Measurements from ENCODE around the gene ISL2.
A peak's percentile ranks its signal among the peaks of the same experiment; 100 is the strongest.
"Not testable (repeated sequence)": the region's sequence is repeated elsewhere in the genome, so short reads cannot be mapped to it uniquely, and the experiment has no call there.

The ISL2 gene

DNA sequence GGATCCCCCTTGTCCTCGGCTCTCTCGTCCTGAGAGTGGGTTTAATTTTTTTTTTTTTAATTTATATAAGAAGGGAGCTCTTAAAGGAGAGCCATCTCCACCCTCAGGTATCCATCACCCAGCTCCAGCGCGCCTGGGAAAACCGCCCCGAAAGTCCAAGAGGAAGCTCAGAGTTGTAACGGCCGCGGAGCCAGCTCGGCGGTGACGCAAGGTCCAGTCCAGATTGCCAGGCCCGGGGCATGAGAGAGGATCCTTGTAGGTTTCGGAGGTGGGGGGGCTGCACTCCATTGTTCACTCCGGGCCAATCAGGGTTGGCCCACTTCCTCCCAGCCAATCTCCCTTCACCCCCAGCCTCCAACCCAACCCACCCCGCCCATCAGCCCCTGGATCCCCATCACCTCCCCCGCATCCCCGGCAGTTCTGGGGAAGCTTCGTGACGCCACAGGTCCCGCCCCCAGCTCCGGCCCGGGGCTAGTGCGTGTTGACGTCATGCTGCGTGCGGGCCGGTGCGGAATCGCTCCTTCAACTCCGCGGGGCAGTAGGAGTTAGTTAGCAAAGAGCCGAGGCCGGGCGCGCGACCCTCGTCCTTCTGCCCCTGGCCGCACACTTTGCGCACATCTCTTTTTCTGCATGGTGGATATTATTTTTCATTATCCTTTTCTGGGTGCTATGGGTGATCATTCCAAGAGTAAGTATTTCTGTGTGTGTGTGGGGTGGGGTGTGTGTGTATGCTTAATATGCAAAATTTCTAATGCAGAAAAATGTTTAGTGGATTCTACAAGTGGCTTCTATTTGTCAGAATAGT lies at the start of gene ISL2:
Gene ISL2 (plus strand): TSS at position 520 of the 805 bp plus-strand sequence. CDS start 111 bp downstream, at position 631.
- DNase-seq: peak; percentile 52

DNA sequence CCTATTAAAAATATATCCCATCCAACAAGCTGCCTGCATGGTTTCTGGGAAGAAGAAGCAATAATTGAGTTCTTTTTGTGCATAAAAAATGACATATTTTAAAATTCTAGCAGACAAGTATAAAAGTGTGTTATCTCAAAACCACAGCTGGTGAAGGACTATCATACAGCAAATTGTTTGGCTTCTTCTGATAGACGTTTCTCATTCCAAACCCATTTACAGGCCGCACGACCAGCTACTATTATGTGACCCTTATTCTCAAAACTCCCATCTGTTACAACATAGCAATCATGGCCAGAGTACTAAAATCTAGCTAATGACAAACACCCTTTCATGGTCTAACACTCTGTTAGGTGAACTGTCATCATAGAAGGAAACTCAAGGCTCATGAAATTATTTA lies 47.0 kb upstream of the ISL2 start:
- no peak for DNase-seq

DNA sequence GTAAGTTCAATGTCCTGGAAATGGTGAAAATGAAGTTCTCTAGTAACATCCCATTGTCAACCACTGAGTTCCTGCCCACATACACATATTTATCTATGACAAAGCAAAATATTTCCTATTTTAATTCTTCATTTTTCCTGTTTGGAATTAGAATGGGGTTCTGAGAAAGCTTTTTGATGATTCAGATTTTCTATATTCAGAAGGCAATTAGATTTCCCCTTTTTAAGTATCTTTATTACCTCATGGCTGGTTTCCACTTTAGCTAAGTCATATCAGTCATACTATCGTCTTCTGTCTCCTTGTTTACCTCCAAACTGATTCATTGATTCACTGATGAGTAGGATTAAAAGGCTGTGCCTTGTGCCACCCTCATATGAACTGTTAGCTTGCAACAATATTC lies 43.2 kb upstream of the ISL2 start:
- no peak for DNase-seq

DNA sequence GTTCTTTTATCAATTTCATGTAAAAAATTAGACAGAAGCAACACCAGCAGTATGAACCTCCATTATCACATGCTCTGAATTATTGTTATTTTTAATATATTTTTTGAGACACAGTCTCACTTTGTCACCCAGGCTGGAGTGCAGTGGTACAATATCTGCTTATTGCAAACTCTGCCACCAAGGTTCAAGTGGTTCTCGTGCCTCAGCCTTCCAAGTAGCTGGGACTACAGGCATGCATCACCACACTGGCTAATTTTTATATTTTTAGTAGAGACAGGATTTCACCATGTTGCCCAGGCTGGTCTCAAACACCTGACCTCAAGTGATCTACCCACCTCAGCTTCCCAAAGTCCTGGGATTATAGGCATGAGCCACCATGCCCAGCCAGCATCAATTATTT lies 42.1 kb upstream of the ISL2 start:
- DNase-seq: not testable (repeated sequence)

DNA sequence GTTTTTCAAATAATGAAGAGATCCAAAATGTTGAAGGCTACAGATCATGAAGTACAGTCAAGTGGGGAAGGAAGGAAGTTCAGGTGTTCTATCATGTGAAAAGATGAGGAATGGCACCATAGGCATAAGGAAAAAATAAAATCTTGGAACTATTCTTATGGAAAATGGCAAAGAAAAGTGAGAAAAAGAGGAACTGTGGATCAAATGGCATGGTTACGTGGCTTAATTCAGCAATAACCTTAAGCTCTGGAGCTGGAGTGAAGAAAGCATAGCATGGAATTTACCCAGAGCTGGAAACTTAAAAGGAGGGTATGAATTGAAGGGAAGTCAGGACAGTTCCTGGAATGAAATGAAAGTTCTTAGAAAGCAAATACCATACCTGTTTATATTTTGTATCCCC lies 39.7 kb upstream of the ISL2 start:
- DNase-seq: no peak

DNA sequence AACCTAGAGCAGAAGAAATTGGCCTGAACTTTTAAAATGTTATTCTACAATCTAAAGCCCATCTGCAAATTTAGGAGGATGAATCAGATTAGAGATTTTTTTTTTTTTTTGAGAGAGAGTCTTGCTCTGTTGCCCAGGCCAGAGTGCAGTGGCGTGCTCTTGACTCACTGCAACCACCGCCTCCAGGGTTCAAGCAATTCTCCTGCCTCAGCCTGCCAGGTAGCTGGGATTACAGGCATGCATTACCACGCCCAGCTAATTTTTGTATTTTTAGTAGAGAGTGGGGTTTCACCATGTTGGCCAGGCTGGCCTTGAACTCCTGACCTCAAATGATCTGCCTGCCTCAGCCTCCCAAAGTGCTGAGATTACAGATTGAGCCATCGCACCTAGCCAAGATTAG lies 38.6 kb upstream of the ISL2 start:
- DNase-seq: not testable (repeated sequence)

DNA sequence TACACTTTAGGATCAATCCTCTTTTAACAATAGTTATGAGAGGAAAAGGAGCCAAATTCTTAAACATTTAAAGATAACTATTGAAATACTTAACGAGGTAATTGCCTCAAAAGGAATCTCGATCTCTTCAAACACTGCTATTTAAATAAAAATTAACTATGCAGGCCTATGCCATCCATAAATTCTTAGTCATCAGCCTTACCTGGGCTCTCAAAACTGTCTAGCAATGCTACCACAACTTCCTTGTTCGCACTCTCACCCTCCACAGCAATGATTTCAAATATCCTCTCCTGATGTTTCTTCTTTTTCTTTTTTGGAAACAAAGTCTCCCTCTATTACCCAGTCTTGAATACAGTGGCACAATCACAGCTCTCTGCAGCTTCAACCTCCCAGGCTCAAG lies 37.6 kb upstream of the ISL2 start:
- DNase-seq: no peak

DNA sequence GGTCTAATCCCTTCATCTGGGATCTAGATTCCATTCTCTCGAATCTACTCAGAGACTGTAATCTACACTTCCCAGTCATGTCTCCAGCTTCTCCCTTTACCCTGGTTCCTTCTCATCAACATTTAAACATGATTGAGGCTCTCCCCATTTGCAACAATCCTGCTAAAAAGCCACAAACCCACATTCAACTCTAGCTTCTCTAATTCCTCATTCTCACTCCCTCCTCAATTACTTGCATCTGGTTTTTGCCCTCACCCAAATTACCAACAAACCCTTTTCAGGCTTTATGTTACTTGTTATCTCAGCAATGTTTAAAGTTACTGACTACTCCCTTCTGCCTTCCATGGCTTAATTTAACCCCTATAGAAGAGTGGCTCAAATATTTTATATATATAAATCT lies 36.8 kb upstream of the ISL2 start:
- DNase-seq: no peak

DNA sequence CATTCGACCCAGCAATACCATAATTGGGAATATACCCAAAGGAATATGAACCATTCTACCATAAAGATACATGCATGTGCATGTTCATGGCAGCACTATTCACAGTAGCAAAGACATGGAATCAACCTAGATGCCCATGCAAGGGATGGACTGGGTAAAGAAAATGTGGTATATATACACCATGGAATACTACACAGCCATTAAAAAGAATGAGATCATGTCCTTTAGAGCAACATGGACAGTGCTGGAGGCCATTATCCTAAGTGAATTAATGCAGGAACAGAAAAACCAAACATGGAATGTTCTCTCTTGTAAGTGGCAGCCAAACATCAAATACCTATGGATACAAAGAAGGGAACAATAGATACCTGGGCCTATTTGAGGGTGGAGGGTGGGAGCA lies 32.7 kb upstream of the ISL2 start:
- DNase-seq: no peak

DNA sequence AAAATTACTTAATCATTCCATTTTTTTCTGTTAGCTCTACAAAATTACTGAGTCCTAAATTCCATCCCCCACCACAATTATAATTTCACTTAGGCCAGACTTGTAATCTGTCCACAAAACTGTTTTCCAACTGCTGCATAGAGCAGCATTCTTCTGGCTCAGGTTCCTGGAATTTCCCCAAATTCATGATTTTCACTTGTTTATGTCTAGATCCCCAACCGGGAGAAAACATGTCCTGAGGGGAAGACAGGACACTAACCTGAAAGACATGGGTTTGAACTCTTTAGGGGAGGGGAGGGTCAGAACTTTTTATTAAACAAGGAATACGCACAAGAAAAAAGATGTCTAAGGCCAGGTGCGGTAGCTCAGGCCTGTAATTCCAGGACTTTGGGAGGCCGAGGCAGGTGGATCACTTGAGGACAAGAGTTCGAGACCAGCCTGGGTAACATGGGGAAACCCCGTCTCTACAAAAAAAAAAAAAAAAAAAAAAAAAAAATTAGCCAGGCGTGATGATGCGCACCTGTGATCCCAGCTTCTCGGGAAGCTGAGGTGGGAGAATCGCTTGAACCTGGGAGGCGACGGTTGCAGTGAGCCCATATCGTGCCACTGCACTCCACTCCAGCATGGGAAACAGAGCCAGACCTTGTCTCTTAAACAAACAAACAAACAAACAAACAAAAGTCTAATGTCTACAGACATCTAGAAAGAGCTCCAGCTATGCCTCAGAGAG lies 26.8 kb upstream of the ISL2 start:
- DNase-seq: no peak

DNA sequence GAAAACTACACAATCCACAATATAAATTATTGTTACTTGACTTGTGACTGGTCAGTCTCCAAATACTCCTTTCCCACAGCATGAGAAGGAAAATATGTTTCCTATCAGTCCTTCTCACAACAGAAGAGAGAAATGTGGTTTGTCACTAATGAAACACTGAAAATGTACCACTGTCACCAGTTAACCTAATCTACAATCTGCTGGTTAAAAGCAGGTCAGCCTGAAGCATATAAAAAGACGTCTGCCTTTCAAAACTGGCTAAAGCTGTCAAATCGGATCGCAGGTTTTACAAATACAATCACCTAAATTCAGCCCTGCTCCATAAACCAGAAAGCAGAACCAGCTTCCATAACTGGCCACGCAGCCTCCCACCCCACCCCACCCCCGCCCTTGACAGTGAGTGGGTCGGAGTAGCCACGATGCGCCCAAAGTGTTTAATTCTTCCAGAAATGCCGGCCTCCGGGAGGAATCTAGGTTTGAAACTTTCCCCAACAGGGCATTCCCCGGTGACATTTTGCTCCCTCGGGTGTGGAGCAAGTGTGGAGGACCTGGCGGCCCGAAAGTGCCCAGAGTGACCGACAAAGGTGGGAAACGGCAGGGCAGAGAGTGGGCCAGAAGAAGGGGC lies 26.0 kb upstream of the ISL2 start:
- no peak for DNase-seq

DNA sequence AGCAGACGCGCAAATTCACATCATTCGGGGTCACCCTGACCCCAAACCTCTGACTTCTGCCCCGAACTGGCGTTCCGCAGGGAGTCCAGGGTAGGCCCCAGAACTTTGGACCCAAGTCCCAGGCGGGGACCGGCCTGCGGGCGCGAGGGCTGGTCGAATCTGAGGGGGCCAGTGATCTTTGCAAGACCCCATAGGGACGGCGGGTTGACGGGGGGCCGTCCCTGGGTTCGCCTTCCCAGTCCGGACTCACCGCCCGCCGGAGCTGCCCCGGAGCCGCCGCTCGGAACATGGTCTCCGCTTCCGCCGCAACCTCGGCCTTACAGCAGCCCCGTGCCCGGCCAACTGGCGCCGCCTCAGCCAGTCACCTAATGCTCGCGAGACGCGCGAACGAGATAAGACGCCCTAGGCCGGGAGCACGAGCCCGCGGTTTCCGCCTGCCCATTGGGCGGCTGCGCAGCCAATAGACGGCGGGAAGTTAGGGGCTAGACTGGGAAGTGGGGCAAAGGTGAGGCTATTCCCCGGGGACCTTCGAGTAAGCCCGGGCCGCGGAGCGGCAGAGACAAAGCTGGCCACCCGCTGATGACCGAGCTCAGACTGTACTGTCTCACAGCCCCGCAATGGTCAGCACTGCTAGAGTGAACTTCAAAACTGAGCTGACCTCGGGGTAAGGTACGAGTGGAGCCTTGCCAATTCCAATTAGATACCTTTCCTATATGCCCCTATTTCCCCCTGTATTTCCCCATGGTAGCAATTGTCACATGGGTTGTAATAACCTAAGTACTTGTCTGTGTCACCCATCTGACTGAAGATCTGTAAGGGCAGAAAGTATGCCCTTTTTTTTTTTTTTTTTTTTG lies 25.2 kb upstream of the ISL2 start, which contains the start of gene ETFA:
Gene ETFA (minus strand): TSS at position 370 of the 854 bp plus-strand sequence. CDS start 81 bp downstream, at position 289.
- peak; percentile 86 for DNase-seq

DNA sequence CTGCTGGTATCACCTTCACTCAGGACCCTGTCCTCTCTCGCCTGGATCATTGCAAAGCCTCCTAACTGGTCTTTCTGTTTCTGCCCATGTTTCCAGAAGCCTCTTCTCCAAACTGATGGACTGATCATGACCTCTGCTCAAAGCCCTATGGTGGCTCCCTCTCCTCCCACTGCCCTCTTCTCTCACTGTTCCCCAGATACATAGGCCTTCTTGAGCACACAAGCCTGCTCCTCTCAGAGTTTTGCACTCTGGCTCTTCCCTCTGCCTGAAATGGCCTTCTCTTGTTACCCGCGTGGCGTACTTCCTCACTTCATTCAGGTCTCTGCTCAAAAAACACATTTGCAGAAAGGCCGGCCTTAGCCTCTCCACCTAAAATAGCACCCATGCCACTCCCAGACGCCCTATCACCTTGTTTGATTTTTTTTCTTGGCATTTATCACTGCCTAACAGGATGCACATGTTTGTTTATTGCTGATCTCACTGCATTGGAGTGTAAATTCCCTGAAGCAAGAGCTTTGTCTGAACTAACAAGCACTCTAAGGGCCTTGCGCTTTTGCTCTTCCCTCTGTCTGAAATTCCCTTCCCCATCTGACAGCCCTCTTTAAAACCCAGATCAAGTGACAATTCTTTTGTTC lies 23.9 kb upstream of the ISL2 start:
- DNase-seq: no peak

DNA sequence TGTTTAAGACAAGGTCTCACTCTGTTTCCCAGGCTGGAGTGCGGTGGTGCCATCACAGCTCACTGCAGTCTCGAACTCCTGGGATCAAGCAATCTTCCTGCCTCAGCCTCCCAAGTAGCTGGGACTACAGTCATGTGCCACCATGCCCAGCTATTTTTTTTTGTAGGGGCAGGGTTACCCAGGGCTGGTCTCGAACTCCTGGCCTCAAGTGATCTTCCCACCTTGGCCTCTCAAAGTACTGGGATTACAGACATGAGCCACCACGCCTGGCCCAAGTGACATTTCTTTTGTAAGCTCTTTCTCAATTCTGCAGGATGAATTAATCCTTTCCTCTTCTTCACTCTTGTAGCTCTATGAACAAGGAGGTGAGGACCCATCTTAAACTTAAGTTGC lies 23.4 kb upstream of the ISL2 start:
- DNase-seq: not testable (repeated sequence)

DNA sequence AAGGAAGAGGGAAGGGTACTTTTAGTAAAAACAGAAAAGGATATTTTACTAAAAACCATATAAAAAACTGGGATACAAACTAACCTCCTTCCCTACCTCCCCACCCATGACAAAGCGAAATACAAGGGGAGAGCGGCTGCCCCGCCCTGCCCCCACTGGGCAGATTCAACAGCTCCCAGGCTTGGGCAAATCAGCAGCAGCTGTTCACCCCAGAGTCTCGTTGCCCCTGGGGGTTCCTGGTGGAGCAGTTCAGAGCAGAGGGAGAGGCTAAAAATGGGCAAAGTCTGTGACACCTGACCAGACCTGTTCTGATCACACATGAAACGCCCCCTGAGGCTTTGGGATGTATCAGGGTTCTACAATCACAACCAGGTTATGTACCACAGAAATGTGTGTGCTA lies 22.8 kb upstream of the ISL2 start:
- no peak for DNase-seq

DNA sequence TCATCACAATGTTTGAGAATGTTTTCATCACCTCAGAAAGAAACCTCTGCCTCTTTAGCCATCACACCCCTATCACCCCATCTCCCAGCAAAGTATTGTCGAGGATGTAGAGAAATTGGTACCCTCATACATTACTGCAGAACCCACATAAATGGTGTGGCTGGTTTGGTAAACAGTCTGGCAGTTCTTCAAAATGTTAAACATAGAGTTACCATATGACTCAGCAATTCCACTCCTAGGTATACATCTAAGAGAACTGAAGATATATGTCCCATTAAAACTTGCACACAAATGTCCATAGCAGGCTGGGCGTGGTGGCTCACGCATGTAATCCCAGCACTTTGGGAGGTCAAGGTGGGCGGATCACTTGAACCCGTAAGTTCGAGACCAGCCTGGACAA lies 16.6 kb upstream of the ISL2 start:
- no peak for DNase-seq

DNA sequence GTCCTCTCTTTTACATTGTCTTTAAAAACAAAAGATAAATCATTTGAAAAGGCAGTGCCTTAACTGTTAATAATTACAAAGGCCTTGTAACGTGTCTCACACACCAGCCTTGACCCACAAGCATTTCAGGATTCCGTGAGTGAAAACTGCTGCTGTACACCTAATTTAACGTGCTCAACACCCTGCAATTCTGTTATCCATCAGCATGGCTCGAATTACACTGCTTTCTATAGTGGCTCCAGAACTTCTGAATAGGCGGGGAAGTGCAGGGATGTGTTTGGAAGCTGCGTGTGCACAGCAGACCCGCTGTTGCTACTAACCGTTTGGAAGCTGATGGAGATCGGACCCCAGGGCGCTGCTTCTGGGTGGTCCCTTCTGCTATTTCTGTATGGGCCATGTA lies 15.4 kb upstream of the ISL2 start:
- DNase-seq: no peak

DNA sequence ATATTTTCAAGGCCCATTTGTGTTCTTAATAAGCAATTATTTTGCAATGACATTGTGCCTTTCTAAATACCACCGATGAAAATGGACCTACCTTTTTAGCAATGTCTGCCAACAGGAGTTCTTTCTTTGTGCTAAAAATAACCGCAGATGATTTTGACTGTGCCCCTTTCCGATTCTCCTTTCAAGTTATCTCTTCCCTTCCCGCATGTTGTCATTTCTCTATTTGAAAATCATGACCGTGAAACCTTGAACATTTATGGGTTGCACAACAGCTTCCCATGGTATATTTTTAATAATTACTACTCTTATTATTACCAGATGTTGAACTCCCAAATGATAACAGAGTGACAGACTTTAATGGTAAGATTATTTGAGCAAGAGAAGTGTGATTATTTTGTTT lies 15.0 kb upstream of the ISL2 start:
- DNase-seq: no peak

DNA sequence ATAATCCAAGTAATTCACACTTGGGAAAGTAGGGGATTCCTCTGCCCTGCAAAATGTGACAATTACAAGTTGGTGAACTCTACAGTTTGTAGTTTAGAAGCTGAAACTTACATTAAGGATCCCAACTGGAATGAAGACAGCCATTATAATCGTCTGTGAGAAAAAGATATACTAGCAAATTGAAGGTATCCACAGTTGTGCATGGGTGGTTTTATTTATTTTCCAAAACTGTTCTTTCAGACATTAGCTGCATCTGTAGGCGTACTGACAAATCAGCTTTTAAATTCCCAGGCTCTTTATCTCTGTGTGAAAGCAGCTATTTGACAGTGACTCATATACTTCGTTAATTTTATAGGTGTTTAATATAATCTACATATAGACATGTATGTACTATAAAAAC lies 12.5 kb upstream of the ISL2 start:
- DNase-seq: no peak

DNA sequence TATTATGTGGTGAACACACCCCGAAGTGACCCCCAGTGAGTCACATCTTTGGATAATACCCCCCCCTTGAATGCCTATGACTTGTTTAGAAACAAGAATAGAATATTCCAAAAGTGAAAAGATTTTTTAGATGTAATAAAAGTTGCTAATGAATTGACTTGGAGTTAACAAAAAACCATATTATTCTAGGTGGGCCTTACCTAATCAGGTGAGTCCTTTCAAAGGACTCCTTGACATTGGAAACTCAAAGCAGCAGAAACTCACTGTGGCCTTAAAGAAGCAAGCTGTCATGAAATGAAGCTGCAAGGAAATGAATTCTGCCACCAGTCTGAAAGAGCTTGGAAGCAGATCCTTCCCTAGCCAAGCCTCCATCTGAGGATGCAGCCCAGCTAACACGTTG lies 10.9 kb upstream of the ISL2 start:
- DNase-seq: no peak

DNA sequence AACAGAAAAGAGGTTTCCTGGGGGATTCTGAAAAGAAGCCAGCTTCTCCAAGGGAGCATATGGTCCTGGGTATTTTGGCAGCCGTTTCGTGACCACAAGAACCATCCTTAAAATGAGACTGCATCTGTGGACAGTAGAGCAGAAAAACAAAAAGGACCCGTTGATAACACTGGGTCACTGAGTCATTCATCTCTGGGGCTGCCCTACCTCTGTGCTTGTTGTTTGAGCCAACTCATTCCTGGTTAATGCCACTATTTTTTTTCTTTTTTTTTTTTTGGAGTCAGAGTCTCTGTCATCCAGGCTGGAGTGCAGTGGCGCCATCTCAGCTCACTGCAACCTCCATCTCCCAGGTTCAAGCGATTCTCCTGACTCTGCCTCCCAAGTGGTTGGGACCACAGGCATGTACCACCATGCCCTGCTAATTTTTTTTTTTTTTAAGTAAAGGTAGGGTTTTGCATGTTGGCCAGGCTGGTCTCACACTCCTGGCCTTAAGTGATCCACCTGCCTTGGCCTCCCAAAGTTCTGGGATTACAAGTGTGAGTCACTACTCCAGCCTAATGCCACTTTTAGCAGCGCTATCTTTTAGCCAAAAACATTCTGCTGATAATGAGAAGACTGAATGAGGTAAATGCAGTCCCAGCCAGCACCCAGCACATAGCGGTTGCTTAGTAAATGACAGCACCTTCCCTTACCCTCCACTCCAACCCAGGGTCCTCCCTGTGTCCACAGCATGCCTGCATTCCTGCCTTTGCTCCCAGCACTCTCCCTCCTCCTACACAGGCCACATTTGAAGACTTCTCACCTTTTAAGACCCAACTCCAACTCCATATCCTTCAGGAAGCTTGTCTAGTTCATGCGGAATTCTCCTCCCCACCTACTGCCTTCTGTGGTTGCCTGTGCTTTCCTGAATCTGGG lies 9.1 kb upstream of the ISL2 start:
- DNase-seq: no peak

Data from NCI-H2081 treated with DMSO at 0.1 percent for 48 hours (cell line).